Type B pancreatic cell (in vitro differentiated cells): ENCODE data around the gene MGAM2. TPM values are rescaled to one million over a fixed set of nuclear protein-coding genes. Genes with fewer than 3 reads are reported as not detected.

ENCODE experiments used
- DNase-seq: peaks from one replicate; pipeline ENCODE4 v3.0.0; 2021; ENCODE audit warnings: mixed read lengths; ENCODE audit not compliant: unreplicated experiment; ENCODE audit errors: extremely low spot score
- H3K27ac Mint-ChIP-seq: 2 replicates; pipeline ENCODE4 v1.8.0; 2021; ENCODE audit warnings: mild to moderate bottlenecking, mixed read lengths
- H3K27me3 Mint-ChIP-seq: 2 replicates; pipeline ENCODE4 v1.8.0; 2021; ENCODE audit warnings: mixed read lengths
- H3K36me3 Mint-ChIP-seq: 2 replicates; pipeline ENCODE4 v1.8.0; 2021; ENCODE audit warnings: mixed read lengths
- H3K4me1 Mint-ChIP-seq: one replicate; pipeline ENCODE4 v1.8.0; 2021; ENCODE audit warnings: mixed read lengths; ENCODE audit not compliant: unreplicated experiment
- H3K4me3 Mint-ChIP-seq: 2 replicates; pipeline ENCODE4 v1.8.0; 2021; ENCODE audit warnings: mild to moderate bottlenecking, mixed read lengths
- H3K9me3 Mint-ChIP-seq: 2 replicates; pipeline ENCODE4 v1.8.0; 2021; ENCODE audit warnings: mixed read lengths
- total RNA-seq: library from RNA; stranded (reverse); gene quantifications from 2 replicates; pipeline ENCODE4 v1.2.1, GENCODE V29; 2021; ENCODE audit warnings: low replicate concordance
- TF ChIP-seq, protein P1 (sequence below): fragments of 200-600 bp; sonication (generic); conservative IDR thresholded peaks from 2 replicates; pipeline ENCODE4 v1.5.0; 2021; ENCODE audit warnings: antibody characterized with exemption, mild to moderate bottlenecking

Gene MGAM2
- total RNA-seq, 1 donor from 2014 or later = 5.9 TPM

- Mint-ChIP-seq H3K9me3 (no peaks in the 10 kb centered on the region), H3K36me3 (no peaks in the 10 kb centered on the region), H3K27me3 (no peaks in the 10 kb centered on the region), H3K4me1 (no peaks in the 10 kb centered on the region), H3K4me3 (no peak overlapping the region), H3K27ac (no peak overlapping the region)
- TF ChIP-seq, protein P1, sequence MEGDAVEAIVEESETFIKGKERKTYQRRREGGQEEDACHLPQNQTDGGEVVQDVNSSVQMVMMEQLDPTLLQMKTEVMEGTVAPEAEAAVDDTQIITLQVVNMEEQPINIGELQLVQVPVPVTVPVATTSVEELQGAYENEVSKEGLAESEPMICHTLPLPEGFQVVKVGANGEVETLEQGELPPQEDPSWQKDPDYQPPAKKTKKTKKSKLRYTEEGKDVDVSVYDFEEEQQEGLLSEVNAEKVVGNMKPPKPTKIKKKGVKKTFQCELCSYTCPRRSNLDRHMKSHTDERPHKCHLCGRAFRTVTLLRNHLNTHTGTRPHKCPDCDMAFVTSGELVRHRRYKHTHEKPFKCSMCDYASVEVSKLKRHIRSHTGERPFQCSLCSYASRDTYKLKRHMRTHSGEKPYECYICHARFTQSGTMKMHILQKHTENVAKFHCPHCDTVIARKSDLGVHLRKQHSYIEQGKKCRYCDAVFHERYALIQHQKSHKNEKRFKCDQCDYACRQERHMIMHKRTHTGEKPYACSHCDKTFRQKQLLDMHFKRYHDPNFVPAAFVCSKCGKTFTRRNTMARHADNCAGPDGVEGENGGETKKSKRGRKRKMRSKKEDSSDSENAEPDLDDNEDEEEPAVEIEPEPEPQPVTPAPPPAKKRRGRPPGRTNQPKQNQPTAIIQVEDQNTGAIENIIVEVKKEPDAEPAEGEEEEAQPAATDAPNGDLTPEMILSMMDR = no peak
- DNase-seq = no peak
Observed at GRCh38 chr7:142085428-142085827, 26.1 kb upstream of the MGAM2 start.

GRCh38 chr7:142088022-142088714 lies 23.4 kb upstream of the MGAM2 start:
- Mint-ChIP-seq H3K9me3 (no peaks in the 10 kb centered on the region), H3K27ac (no peak overlapping the region), H3K4me3 (no peak overlapping the region), H3K4me1 (no peaks in the 10 kb centered on the region), H3K27me3 (no peaks in the 10 kb centered on the region), H3K36me3 (no peaks in the 10 kb centered on the region)
- DNase-seq = no peak
- TF ChIP-seq, protein P1 = no peak

DNA sequence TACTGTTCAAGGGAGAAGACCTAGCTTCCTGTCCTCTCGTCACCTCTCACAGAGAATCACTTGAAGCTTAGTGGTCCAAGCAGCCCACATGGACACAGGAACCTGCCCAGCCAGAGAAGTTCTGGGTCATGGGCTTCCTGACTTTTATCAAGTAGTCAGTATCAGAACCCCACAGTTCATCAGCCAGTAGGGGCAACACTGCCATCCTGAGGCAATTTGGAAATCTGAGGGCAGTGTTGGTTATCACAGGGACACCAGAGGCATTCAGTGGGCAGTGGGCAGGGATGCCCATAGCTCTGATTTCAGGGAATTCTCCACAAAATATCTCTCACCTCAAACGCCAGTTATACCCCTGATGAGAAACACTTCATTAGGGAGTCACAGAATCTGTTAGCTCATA lies 22.5 kb upstream of the MGAM2 start:
- no peak for DNase-seq
- TF ChIP-seq, protein P1 = no peak
- Mint-ChIP-seq H3K4me1 (no peaks in the 10 kb centered on the region), H3K27me3 (no peaks in the 10 kb centered on the region), H3K4me3 (no peak overlapping the region), H3K9me3 (no peaks in the 10 kb centered on the region), H3K36me3 (no peaks in the 10 kb centered on the region), H3K27ac (no peak overlapping the region)

- Mint-ChIP-seq H3K27me3 (no peaks in the 10 kb centered on the region), H3K4me1 (no peaks in the 10 kb centered on the region), H3K9me3 (no peaks in the 10 kb centered on the region), H3K36me3 (no peaks in the 10 kb centered on the region), H3K27ac (no peak overlapping the region), H3K4me3 (no peak overlapping the region)
- DNase-seq = no peak
- TF ChIP-seq, protein P1 = no peak
Observed at GRCh38 chr7:142091961-142092360, 19.6 kb upstream of the MGAM2 start.

DNA sequence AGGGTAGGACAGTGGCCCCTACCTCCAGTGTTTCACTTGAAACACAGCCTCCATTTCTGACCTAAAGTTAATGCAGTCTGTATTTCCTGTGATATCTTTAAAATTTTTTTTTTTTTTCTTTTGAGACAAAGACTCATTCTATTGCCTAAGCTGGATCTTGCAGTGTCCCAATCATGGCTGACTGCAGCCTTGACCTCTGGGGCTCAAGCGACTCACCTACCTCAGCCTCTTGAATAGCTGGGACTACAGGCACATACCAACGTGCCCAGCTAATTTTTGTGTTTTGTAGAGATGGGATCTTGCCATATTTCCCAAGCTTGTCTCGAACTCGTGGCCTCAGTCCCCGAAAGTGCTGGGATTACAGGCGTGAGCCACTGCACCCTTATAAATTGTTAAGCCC lies 16.7 kb upstream of the MGAM2 start:
- Mint-ChIP-seq H3K27me3 (no peaks in the 10 kb centered on the region), H3K27ac (no peak overlapping the region), H3K4me3 (no peak overlapping the region), H3K9me3 (no peaks in the 10 kb centered on the region), H3K4me1 (no peaks in the 10 kb centered on the region), H3K36me3 (no peaks in the 10 kb centered on the region)
- DNase-seq = no peak
- TF ChIP-seq, protein P1 = no peak
